NOMO-1 treated with dmso at 0.1 percent for 144 hours (cell line): Measurements from ENCODE around the gene DPEP2.
"Not testable (repeated sequence)": the region's sequence is repeated elsewhere in the genome, so short reads cannot be mapped to it uniquely, and the experiment has no call there.

Experiments
- DNase-seq: peaks from one replicate; lab custom pipeline; 2025; ENCODE audit not compliant: unreplicated experiment; lab: John Stamatoyannopoulos, UW

Gene DPEP2

GRCh38 chr16:68009157-68009735 lies 10.0 kb upstream of the DPEP2 start:
- no peak for DNase-seq

GRCh38 chr16:68005786-68006286 lies 6.6 kb upstream of the DPEP2 start:
- peak; percentile 93 for DNase-seq

- DNase-seq = no peak
These were observed 5.9 kb upstream of the DPEP2 start for GRCh38 chr16:68005211-68005610.

GRCh38 chr16:68003031-68003430 lies 3.7 kb upstream of the DPEP2 start:
- no peak for DNase-seq

- no peak for DNase-seq
These were observed 1.2 kb upstream of the DPEP2 start for GRCh38 chr16:68000450-68000849.

- peak; percentile 19 for DNase-seq
These were observed 701 bp upstream of the DPEP2 start for GRCh38 chr16:67999985-68000384.

GRCh38 chr16:67998231-67998778 lies 979 bp downstream of the DPEP2 start:
- not testable (repeated sequence) for DNase-seq

- DNase-seq = no peak
These were observed 2.6 kb downstream of the DPEP2 start for GRCh38 chr16:67996666-67997065.

GRCh38 chr16:67995423-67995822 lies 3.9 kb downstream of the DPEP2 start:
- DNase-seq = peak; percentile 36

- not testable (repeated sequence) for DNase-seq
These were observed 5.3 kb downstream of the DPEP2 start for GRCh38 chr16:67994040-67994408.

- peak; percentile 74 for DNase-seq
These were observed 5.9 kb downstream of the DPEP2 start for GRCh38 chr16:67993207-67994039.

- DNase-seq = no peak
These were observed 6.5 kb downstream of the DPEP2 start for GRCh38 chr16:67992661-67993206.

- DNase-seq = no peak
These were observed 9.3 kb downstream of the DPEP2 start for GRCh38 chr16:67990018-67990386.

- DNase-seq = no peak
These were observed 9.8 kb downstream of the DPEP2 start for GRCh38 chr16:67989322-67990017.

- DNase-seq = no peak
These were observed 10.6 kb downstream of the DPEP2 start for GRCh38 chr16:67988675-67989074.

GRCh38 chr16:67987460-67988160 lies 11.7 kb downstream of the DPEP2 start:
- DNase-seq = no peak

- no peak for DNase-seq
These were observed 12.3 kb downstream of the DPEP2 start for GRCh38 chr16:67986949-67987348.

- no peak for DNase-seq
These were observed 17.1 kb downstream of the DPEP2 start for GRCh38 chr16:67982011-67982696.

- DNase-seq = peak; percentile 28
These were observed 19.2 kb downstream of the DPEP2 start, which contains the start of gene DPEP3 for GRCh38 chr16:67979955-67980678. DPEP3 (minus strand) TSS chr16:67980499; CDS start chr16:67980380, 119 bp downstream.
